ENCODE measurements around the gene TNIP2.
"Not testable (repeated sequence)": the region's sequence is repeated elsewhere in the genome, so short reads cannot be mapped to it uniquely, and the experiment has no call there.

Gene TNIP2

GRCh38 chr4:2767705-2768074 is 11.6 kb upstream of the TNIP2 start:
- DNase-seq: no peak

- DNase-seq: no peak
Observed at GRCh38 chr4:2767046-2767704, 11.0 kb upstream of the TNIP2 start.

- no peak for DNase-seq
Observed at GRCh38 chr4:2765832-2766526, 9.8 kb upstream of the TNIP2 start.

GRCh38 chr4:2763511-2763967 is 7.4 kb upstream of the TNIP2 start:
- no peak for DNase-seq

- not testable (repeated sequence) for DNase-seq
Observed at GRCh38 chr4:2762486-2763370, 6.6 kb upstream of the TNIP2 start.

DNA sequence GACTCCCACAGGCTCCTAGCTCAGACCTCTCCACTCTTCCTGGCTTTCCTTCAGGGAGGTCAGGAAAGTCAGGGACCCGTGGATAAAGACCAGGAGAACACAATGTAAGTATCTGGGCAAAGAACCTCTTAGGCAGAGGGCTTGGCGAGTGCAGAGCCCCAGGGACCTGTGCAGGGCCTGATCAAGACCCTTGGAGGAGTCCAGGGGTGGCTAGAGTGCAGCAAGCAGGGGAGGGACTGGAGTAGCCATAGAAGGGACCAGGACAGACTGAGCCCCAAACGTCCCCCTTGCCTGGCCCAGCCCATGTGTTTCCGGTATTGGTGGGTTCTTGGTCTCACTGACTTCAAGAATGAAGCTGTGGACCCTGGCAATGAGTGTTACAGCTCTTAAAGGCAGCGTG is 5.9 kb upstream of the TNIP2 start:
- DNase-seq: no peak

- no peak for DNase-seq
Observed at GRCh38 chr4:2761035-2761923, 5.1 kb upstream of the TNIP2 start.

GRCh38 chr4:2757426-2757825 is 1.3 kb upstream of the TNIP2 start:
- DNase-seq: no peak

- DNase-seq: no peak
Observed at GRCh38 chr4:2756691-2757350, 685 bp upstream of the TNIP2 start.

- no peak for DNase-seq
Observed at GRCh38 chr4:2754848-2755819, 1.0 kb downstream of the TNIP2 start.

GRCh38 chr4:2753436-2753835 is 2.7 kb downstream of the TNIP2 start:
- DNase-seq: no peak

- no peak for DNase-seq
Observed at GRCh38 chr4:2750719-2751605, 5.2 kb downstream of the TNIP2 start.

- no peak for DNase-seq
Observed at GRCh38 chr4:2746891-2747695, 9.0 kb downstream of the TNIP2 start.

GRCh38 chr4:2745981-2746806 is 9.9 kb downstream of the TNIP2 start:
- DNase-seq: no peak

DNA sequence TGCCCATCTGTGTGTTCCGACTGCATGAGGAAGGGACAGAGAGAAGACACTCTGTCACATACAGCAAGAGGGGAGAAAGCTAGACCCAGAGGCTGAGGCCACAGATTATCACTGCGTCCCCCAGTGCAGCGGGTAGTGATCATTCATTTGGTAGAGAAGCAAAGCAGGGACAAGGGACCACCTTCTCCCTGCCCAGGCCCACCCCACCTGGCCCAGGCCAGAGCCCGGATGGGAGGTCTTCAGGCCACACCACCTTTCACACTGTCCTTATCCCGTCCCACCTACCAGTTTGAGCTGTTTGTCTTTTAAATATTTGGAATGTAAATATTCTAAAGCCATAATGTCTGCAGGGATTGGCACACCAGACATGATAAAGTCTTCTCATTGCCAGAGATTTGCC is 10.6 kb downstream of the TNIP2 start:
- DNase-seq: no peak

GRCh38 chr4:2744576-2745270 is 11.4 kb downstream of the TNIP2 start:
- DNase-seq: no peak
